GM23248 (cell line): Measurements from ENCODE around the gene HOGA1. TPM values are rescaled to one million over a fixed set of nuclear protein-coding genes. Genes with fewer than 3 reads are reported as not detected.
"Not testable (repeated sequence)": the region's sequence is repeated elsewhere in the genome, so short reads cannot be mapped to it uniquely, and the experiment has no call there.

ENCODE experiments used
- DNase-seq: peaks from one replicate; pipeline ENCODE4 v3.0.0-alpha.2; 2015
- H2AFZ ChIP-seq: fragments of 200-600 bp; sonication (generic); 2 replicates; pipeline ENCODE4 v1.6.1; 2016; ENCODE audit warnings: antibody characterized with exemption
- H3F3A ChIP-seq: fragments of 200-600 bp; sonication (generic); 2 replicates; pipeline ENCODE4 v1.6.1; 2016; ENCODE audit warnings: mild to moderate bottlenecking, antibody characterized with exemption, mixed run types; ENCODE audit not compliant: insufficient read depth
- H3K27ac ChIP-seq: fragments of 200-600 bp; sonication (generic); 2 replicates; pipeline ENCODE4 v1.5.1; 2016; ENCODE audit warnings: mild to moderate bottlenecking
- H3K27me3 ChIP-seq: fragments of 200-600 bp; sonication (generic); replicated peaks from 2 replicates; pipeline ENCODE4 v1.6.1; 2016; ENCODE audit warnings: mild to moderate bottlenecking; ENCODE audit not compliant: insufficient read depth
- H3K36me3 ChIP-seq: fragments of 200-600 bp; sonication (generic); 2 replicates; pipeline ENCODE4 v1.6.1; 2016; ENCODE audit warnings: low read depth, mild to moderate bottlenecking
- H3K4me1 ChIP-seq: fragments of 200-600 bp; sonication (generic); 2 replicates; pipeline ENCODE4 v1.6.1; 2016; ENCODE audit warnings: mild to moderate bottlenecking; ENCODE audit not compliant: insufficient read depth
- H3K4me2 ChIP-seq: fragments of 200-600 bp; sonication (generic); one replicate; pipeline ENCODE4 v1.6.1; 2016; ENCODE audit warnings: mild to moderate bottlenecking; ENCODE audit not compliant: unreplicated experiment
- H3K4me3 ChIP-seq: fragments of 200-600 bp; sonication (generic); 2 replicates; pipeline ENCODE4 v1.5.1; 2016; ENCODE audit warnings: mild to moderate bottlenecking
- H3K79me2 ChIP-seq: fragments of 200-600 bp; sonication (generic); 2 replicates; pipeline ENCODE4 v1.6.1; 2016; ENCODE audit warnings: mild to moderate bottlenecking; ENCODE audit not compliant: insufficient read depth
- H3K9ac ChIP-seq: fragments of 200-600 bp; sonication (generic); 2 replicates; pipeline ENCODE4 v1.6.1; 2016; ENCODE audit warnings: mild to moderate bottlenecking
- H3K9me2 ChIP-seq: fragments of 200-600 bp; sonication (generic); 2 replicates; pipeline ENCODE4 v1.6.1; 2016; ENCODE audit warnings: mixed run types, mild to moderate bottlenecking, moderate library complexity; ENCODE audit not compliant: insufficient read depth
- H3K9me3 ChIP-seq: fragments of 200-600 bp; sonication (generic); one replicate; pipeline ENCODE4 v1.6.1; 2017; ENCODE audit warnings: low read depth
- H4K20me1 ChIP-seq: fragments of 200-600 bp; sonication (generic); 2 replicates; pipeline ENCODE4 v1.6.0; 2016; ENCODE audit not compliant: insufficient read depth
- EZH2 ChIP-seq: fragments of 200-600 bp; sonication (generic); IDR thresholded peaks from 2 replicates; pipeline ENCODE4 v1.6.1; 2018; ENCODE audit warnings: antibody characterized with exemption, mild to moderate bottlenecking; ENCODE audit not compliant: insufficient read depth, poor library complexity, severe bottlenecking
- EZH2phosphoT487 ChIP-seq: fragments of 200-600 bp; sonication (generic); IDR thresholded peaks from 2 replicates; pipeline ENCODE4 v1.6.1; 2018; ENCODE audit warnings: antibody characterized with exemption, moderate library complexity, mild to moderate bottlenecking, low read depth; ENCODE audit not compliant: insufficient read depth
- WGBS, 2 experiments: methylation state at CpG; one replicate each; pipeline ENCODE4 v1.1.6; 2015 to 2017; ENCODE audit warnings: low lambda C conversion rate in 2 of 2, low coverage in 1 of 2; ENCODE audit errors: missing lambda C conversion rate in 2 of 2; 5-methylcytosine and 5-hydroxymethylcytosine counted together
- in situ Hi-C: fragments of 300-500 bp; cut with MboI; formaldehyde crosslinking; loops from 2 replicates; pipeline ENCODE4 v1.15.0; 2020
- polyA plus RNA-seq: library from polyadenylated mRNA; unstranded; fragments of >200 nt; fragmentation: Nextera tagmentation; extraction: Ambion mirVana; gene quantifications from 2 replicates; pipeline ENCODE4 v1.2.1, GENCODE V29; 2016
- total RNA-seq: library from RNA; depleted of rRNA; stranded (reverse); fragments of >200 nt; shearing (Covaris generic); gene quantifications from 2 replicates; pipeline ENCODE4 v1.2.3, GENCODE V29; 2014

HOGA1 gene
- total and polyA plus RNA-seq, 2 experiments from 2014 or later, result 0.13 to 0.22 TPM

GRCh38 chr10:97644936-97645335 is 60.7 kb downstream of the HOGA1 start:
- peaks cover 82% of the 10 kb centered on the region for H3K79me2 ChIP-seq
- TF ChIP-seq EZH2phosphoT487, result no peak
- no peak for TF ChIP-seq EZH2
- no peak overlapping the region for H3K9ac ChIP-seq
- WGBS, 2 experiments, result 88 to 90% methylated on average over 4 of the region's 4 CpGs
- H4K20me1 ChIP-seq, result no peaks in the 10 kb centered on the region
- no peak overlapping the region for H2AFZ ChIP-seq
- H3K4me1 ChIP-seq, result peaks cover 39% of the 10 kb centered on the region
- H3K27ac ChIP-seq, result no peak overlapping the region
- H3K9me3 ChIP-seq, result no peaks in the 10 kb centered on the region
- in situ Hi-C loops, result no loop called here
- peaks cover 52% of the 10 kb centered on the region for H3F3A ChIP-seq
- peaks cover 9% of the 10 kb centered on the region for H3K36me3 ChIP-seq
- no peak overlapping the region for H3K4me2 ChIP-seq
- no peaks in the 10 kb centered on the region for H3K27me3 ChIP-seq
- H3K4me3 ChIP-seq, result no peak overlapping the region
- no peak for DNase-seq
- no peaks in the 10 kb centered on the region for H3K9me2 ChIP-seq

DNA sequence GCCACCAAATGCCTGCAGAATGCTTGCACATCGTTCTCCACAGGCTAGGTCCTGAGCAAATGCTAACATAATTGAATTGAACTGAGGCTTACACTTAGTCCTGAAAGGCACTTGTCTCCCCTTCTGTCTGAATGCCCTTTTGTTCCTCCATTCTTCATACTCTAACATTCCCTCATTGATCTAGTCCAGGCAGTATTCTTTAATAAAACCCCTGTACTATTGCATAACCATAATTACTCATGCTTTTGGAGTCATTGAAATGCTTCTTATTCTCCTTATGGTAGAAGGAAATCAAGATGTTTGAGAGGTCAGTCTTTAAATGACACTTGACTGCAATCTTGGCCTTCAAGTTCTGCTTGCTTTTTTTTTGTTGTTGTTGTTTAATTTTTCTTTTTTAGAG is 63.4 kb downstream of the HOGA1 start:
- Histone ChIP-seq H3K9ac (no peak overlapping the region), H3F3A (peaks cover 59% of the 10 kb centered on the region), H3K9me2 (no peaks in the 10 kb centered on the region), H3K4me3 (no peak overlapping the region), H3K9me3 (no peaks in the 10 kb centered on the region), H3K79me2 (peaks cover 92% of the 10 kb centered on the region), H3K4me2 (peak overlapping the region; percentile 77), H3K27me3 (no peaks in the 10 kb centered on the region), H4K20me1 (no peaks in the 10 kb centered on the region), H3K27ac (peak overlapping the region; percentile 87), H3K4me1 (peaks cover 39% of the 10 kb centered on the region), H3K36me3 (peaks cover 23% of the 10 kb centered on the region), H2AFZ (no peak overlapping the region)
- peak; percentile 71 for DNase-seq
- no peak for TF ChIP-seq EZH2phosphoT487
- TF ChIP-seq EZH2, result no peak
- in situ Hi-C loops, result no loop called here
- WGBS, 2 experiments, result 29 to 33% methylated on average over 1 of the region's 1 CpG

DNA sequence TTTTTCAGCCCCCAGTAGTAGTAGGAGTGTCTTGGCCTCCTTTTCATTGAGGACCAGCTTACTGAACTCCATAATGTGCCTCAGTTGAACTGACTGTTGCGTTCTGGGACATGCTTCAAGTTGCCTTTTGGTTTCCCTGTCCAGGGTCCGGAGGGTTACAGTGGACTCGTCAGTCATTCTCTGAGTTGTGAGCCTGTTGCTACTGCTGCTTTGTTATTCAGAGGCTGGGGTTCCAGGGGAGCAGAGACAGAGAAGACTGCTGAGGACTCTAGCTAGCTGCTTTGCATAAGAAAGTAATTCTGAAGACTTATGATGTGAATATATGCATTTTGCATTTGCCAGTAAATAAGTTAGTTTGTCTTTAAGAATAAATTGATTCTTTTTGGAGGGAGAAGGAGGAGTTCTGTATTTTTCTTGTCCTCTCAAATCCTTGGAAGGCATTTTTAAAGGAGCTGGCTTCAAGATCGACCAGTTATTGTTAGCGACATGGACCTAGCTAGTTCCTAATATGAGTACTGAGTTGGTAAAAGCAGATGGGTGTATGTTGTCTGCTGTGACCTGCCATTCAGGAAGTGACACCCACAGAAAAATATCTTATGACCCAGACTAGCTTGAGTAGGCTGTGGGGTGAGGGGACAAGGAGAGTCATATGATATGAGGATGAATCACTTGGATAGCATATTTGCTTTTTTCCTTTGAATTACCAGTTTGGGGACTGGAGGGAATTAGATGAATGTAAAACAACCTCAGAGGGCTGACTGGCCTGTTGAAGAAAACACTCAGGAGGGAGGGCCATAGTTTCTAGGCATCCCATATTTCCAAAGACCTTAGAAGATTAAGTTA is 64.6 kb downstream of the HOGA1 start:
- H3K36me3 ChIP-seq, result peaks cover 30% of the 10 kb centered on the region
- peaks cover 92% of the 10 kb centered on the region for H3K79me2 ChIP-seq

GRCh38 chr10:97649405-97649750 is 65.2 kb downstream of the HOGA1 start:
- Histone ChIP-seq H3F3A (peaks cover 49% of the 10 kb centered on the region), H3K9ac (peak overlapping the region; percentile 57), H3K36me3 (peaks cover 31% of the 10 kb centered on the region), H3K27ac (peak overlapping the region; percentile 87), H3K79me2 (peaks cover 92% of the 10 kb centered on the region), H3K4me1 (peaks cover 34% of the 10 kb centered on the region), H3K4me3 (peak overlapping the region; percentile 54), H3K4me2 (peak overlapping the region; percentile 77)
- H3K27me3 ChIP-seq, DNase-seq, H2AFZ ChIP-seq, in situ Hi-C loops, H3K9me2 ChIP-seq, H4K20me1 ChIP-seq, H3K9me3 ChIP-seq: not testable (repeated sequence)
- 43 to 59% methylated on average over 4 of the region's 4 CpGs for WGBS, 2 experiments

More for the DNA sequence above, 64.6 kb downstream of the HOGA1 start:
- 42 to 43% methylated on average over 5 of the region's 5 CpGs for WGBS, 2 experiments
- H3K27me3 ChIP-seq, result no peaks in the 10 kb centered on the region
- H3K4me2 ChIP-seq, result peak overlapping the region; percentile 77
- H3K4me1 ChIP-seq, result peaks cover 34% of the 10 kb centered on the region
- H3K9ac ChIP-seq, result peak overlapping the region; percentile 57
- TF ChIP-seq EZH2phosphoT487 (no peak), EZH2 (no peak)
- in situ Hi-C loops, result no loop called here
- peak; percentile 96 for DNase-seq
- H4K20me1 ChIP-seq, result no peaks in the 10 kb centered on the region
- peak overlapping the region; percentile 54 for H3K4me3 ChIP-seq
- peak overlapping the region; percentile 87 for H3K27ac ChIP-seq
- peaks cover 49% of the 10 kb centered on the region for H3F3A ChIP-seq
- H2AFZ ChIP-seq, result peak overlapping the region; percentile 1; the same call in 1 of the 2 replicates
- no peaks in the 10 kb centered on the region for H3K9me3 ChIP-seq
- no peaks in the 10 kb centered on the region for H3K9me2 ChIP-seq
